Uterus (tissue), 2 donors: ENCODE data around the gene PUM2.

Experiments used
- POLR2A ChIP-seq, 2 donors: fragments of 450-650 bp; IDR thresholded peaks; one replicate each; pipeline ENCODE4 v1.6.1; 2016; ENCODE audit warnings: antibody characterized with exemption in 2 of 2, mild to moderate bottlenecking in 1 of 2, moderate library complexity in 1 of 2
- TF ChIP-seq, protein P1 (sequence below), 4 experiments: fragments of 200-600 bp in 2 of 4; fragments of 450-650 bp in 2 of 4; sonication (generic) in 2 of 4; IDR thresholded peaks; one replicate each; pipeline ENCODE4 v1.5.1; 2016 to 2019; ENCODE audit warnings: antibody characterized with exemption in 4 of 4, mild to moderate bottlenecking in 2 of 4, moderate library complexity in 1 of 4

DNA sequence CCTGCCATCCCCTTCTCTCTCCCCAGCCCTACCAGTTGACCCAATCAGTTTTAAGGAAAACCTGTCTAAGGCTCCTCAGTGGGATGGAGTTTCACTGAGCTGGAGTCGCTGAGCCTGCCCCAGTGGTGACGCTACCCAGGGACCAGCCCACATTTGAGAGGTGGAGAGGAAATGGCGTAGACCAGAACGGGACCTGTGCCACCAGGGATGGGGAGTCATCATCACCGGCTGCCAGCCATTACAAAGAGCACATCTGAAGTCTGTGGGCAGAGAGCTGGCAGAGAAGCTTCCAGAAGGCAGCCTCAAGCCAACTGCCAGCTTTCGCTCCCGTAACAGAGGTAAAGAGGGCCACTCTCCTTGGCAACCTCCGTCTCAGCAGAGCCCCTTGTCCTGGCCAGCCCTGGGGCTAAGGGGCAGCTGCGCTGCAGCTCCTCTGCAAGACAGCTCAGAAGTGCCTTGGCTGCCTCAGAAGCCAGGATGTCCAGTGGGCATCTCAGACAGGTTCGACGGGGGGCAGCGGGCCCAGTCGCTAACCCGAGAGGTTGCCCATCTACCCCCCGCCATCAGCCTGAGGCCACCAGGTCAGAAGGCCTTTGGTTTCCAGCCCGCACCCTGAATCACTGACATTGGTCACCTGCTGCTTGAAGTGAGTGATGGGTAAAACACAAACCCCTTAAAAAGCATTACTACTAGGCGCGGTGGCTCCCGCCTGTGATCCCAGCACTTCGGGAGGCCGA is 141.1 kb downstream of the PUM2 start:
- TF ChIP-seq, protein P1, sequence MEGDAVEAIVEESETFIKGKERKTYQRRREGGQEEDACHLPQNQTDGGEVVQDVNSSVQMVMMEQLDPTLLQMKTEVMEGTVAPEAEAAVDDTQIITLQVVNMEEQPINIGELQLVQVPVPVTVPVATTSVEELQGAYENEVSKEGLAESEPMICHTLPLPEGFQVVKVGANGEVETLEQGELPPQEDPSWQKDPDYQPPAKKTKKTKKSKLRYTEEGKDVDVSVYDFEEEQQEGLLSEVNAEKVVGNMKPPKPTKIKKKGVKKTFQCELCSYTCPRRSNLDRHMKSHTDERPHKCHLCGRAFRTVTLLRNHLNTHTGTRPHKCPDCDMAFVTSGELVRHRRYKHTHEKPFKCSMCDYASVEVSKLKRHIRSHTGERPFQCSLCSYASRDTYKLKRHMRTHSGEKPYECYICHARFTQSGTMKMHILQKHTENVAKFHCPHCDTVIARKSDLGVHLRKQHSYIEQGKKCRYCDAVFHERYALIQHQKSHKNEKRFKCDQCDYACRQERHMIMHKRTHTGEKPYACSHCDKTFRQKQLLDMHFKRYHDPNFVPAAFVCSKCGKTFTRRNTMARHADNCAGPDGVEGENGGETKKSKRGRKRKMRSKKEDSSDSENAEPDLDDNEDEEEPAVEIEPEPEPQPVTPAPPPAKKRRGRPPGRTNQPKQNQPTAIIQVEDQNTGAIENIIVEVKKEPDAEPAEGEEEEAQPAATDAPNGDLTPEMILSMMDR (IDR thresholded peaks at IDR 0.05): no peak
- TF ChIP-seq POLR2A (IDR thresholded peaks at IDR 0.05): no peak
